Measurements from ENCODE around the gene MRPL14. TPM values are rescaled to one million over a fixed set of nuclear protein-coding genes. Genes with fewer than 3 reads are reported as not detected.

Gene MRPL14
- total and polyA plus RNA-seq, 3 donors from 2014 or later = 47.6 to 86.5 (median 53.5) TPM

- no peaks in the 10 kb centered on the region for H3K36me3 ChIP-seq (ENCODE audit: low read depth, missing control alignments)
- WGBS, 2 donors = 63 to 94% methylated on average over 3 of the region's 3 CpGs
- intact Hi-C loops (cut with DNase I; ENCODE audit: low total_unique reads) = loop anchor here (5.0 kb wide), 1 partner anchor 58 kb away; no protein-coding TSS in a partner anchor
Observed at GRCh38 chr6:44150317-44150917, 23.2 kb upstream of the MRPL14 start.

GRCh38 chr6:44149369-44150012 lies 22.2 kb upstream of the MRPL14 start:
- Histone ChIP-seq H3K36me3 (ENCODE audit: low read depth, missing control alignments) (no peaks in the 10 kb centered on the region), H3K4me1 (no peaks in the 10 kb centered on the region), H3K4me3 (no peak overlapping the region), H3K9me3 (no peaks in the 10 kb centered on the region), H3K27me3 (no peaks in the 10 kb centered on the region), H3K27ac (no peak overlapping the region)
- intact Hi-C loops (cut with DNase I; ENCODE audit: low total_unique reads) = loop anchor here (5.0 kb wide), 1 partner anchor 57 kb away; no protein-coding TSS in a partner anchor
- TF ChIP-seq CTCF (IDR thresholded peaks at IDR 0.05) (no peak), POLR2A (IDR thresholded peaks at IDR 0.05) (no peak)
- DNase-seq = no peak
- 77 to 83% methylated on average over 7 of the region's 7 CpGs for WGBS, 2 donors

More at GRCh38 chr6:44150317-44150917, 23.2 kb upstream of the MRPL14 start:
- DNase-seq = no peak
- H3K27me3 ChIP-seq = no peaks in the 10 kb centered on the region
- H3K27ac ChIP-seq = no peak overlapping the region
- TF ChIP-seq CTCF (IDR thresholded peaks at IDR 0.05) = no peak
- no peak for TF ChIP-seq POLR2A (IDR thresholded peaks at IDR 0.05)
- no peaks in the 10 kb centered on the region for H3K4me1 ChIP-seq
- no peak overlapping the region for H3K4me3 ChIP-seq
- H3K9me3 ChIP-seq = no peaks in the 10 kb centered on the region

- Histone ChIP-seq H3K36me3 (ENCODE audit: low read depth, missing control alignments) (no peaks in the 10 kb centered on the region), H3K4me3 (no peak overlapping the region), H3K27ac (no peak overlapping the region), H3K9me3 (no peaks in the 10 kb centered on the region), H3K27me3 (no peaks in the 10 kb centered on the region), H3K4me1 (no peaks in the 10 kb centered on the region)
- intact Hi-C loops (cut with DNase I; ENCODE audit: low total_unique reads) = no loop called here
- TF ChIP-seq POLR2A (IDR thresholded peaks at IDR 0.05) = no peak
- WGBS, 2 donors = 87 to 88% methylated on average over 7 to 9 of the region's 9 CpGs
- DNase-seq = no peak
Observed at GRCh38 chr6:44148306-44148705, 21.1 kb upstream of the MRPL14 start.

- intact Hi-C loops (cut with DNase I; ENCODE audit: low total_unique reads) = no loop called here
- no peak overlapping the region for H3K4me3 ChIP-seq
- H3K9me3 ChIP-seq = no peaks in the 10 kb centered on the region
- H3K4me1 ChIP-seq = no peaks in the 10 kb centered on the region
- TF ChIP-seq CTCF (IDR thresholded peaks at IDR 0.05) (no peak), POLR2A (IDR thresholded peaks at IDR 0.05) (no peak)
- no peaks in the 10 kb centered on the region for H3K36me3 ChIP-seq (ENCODE audit: low read depth, missing control alignments)
- 87 to 89% methylated on average over 6 to 7 of the region's 7 CpGs for WGBS, 2 donors
- DNase-seq = no peak
- no peaks in the 10 kb centered on the region for H3K27me3 ChIP-seq
- no peak overlapping the region for H3K27ac ChIP-seq
Observed at GRCh38 chr6:44147256-44147655, 20.0 kb upstream of the MRPL14 start.

GRCh38 chr6:44146685-44147084 lies 19.4 kb upstream of the MRPL14 start:
- intact Hi-C loops (cut with DNase I; ENCODE audit: low total_unique reads) = no loop called here
- WGBS, 2 donors = 85 to 86% methylated on average over 7 to 10 of the region's 10 CpGs
- DNase-seq = no peak

More at GRCh38 chr6:44146685-44147084, 19.4 kb upstream of the MRPL14 start:
- no peaks in the 10 kb centered on the region for H3K36me3 ChIP-seq (ENCODE audit: low read depth, missing control alignments)
- no peaks in the 10 kb centered on the region for H3K27me3 ChIP-seq
- TF ChIP-seq CTCF (IDR thresholded peaks at IDR 0.05) (no peak), POLR2A (IDR thresholded peaks at IDR 0.05) (no peak)
- H3K4me1 ChIP-seq = no peaks in the 10 kb centered on the region
- no peak overlapping the region for H3K27ac ChIP-seq
- H3K9me3 ChIP-seq = no peaks in the 10 kb centered on the region
- no peak overlapping the region for H3K4me3 ChIP-seq

All from testis (tissue), 3 donors.